ENCODE results near the gene HLCS. TPM values are rescaled to one million over a fixed set of nuclear protein-coding genes. Genes with fewer than 3 reads are reported as not detected.

HLCS gene
- total and polyA plus RNA-seq, 2 of the 4 experiments (the other 2 are of a cell fraction) = 10.6 to 21.0 TPM

GRCh38 chr21:36754241-36754898, 212.1 kb downstream of the HLCS start:
- Histone ChIP-seq H3K36me3 (ENCODE audit: control insufficient read depth, insufficient read depth, low read length) (no peaks in the 10 kb centered on the region), H3K4ac (ENCODE audit: low read depth, low read length) (peak overlapping the region; percentile 86), H3K9ac (ENCODE audit: low read depth, low read length) (no peak overlapping the region), H2AFZ (replicated peaks; ENCODE audit: low read length, poor library complexity) (no peak overlapping the region), H3K4me2 (ENCODE audit: low read depth, low read length) (no peak overlapping the region), H4K5ac (ENCODE audit: low read depth, low read length) (peak overlapping the region; percentile 35; the same call in 1 of the 2 replicates), H3K4me3 (ENCODE audit: insufficient read depth, low read depth, low read length) (no peak overlapping the region), H3K14ac (replicated peaks; ENCODE audit: low read depth, low read length) (peak overlapping the region; percentile 57), H3K9me1 (ENCODE audit: insufficient read depth, low read length) (peaks cover 15% of the 10 kb centered on the region), H2BK15ac (ENCODE audit: low read depth, low read length) (peak overlapping the region; percentile 94; the same call in 2 of the 3 replicates), H4K8ac (ENCODE audit: low read depth in 2 of 2, low read length in 2 of 2) (peak overlapping the region; percentile 10 to 43; a peak in 2 of 4 replicates), H2AK9ac (replicated peaks; ENCODE audit: low read depth, low read length, poor library complexity) (peak overlapping the region; percentile 51), H3K9me3 (ENCODE audit: control insufficient read depth, insufficient read depth, low read length) (no peaks in the 10 kb centered on the region), H4K20me1 (ENCODE audit: insufficient read depth, low read length) (no peaks in the 10 kb centered on the region), H2BK120ac (ENCODE audit: low read depth, low read length) (peak overlapping the region; percentile 85), H3K27ac (ENCODE audit: insufficient read depth, low read length) (no peak overlapping the region; the same call in 1 of the 2 replicates), H3K56ac (ENCODE audit: extremely low read depth, insufficient read depth, low read length) (no peak overlapping the region), H3K4me1 (ENCODE audit: control insufficient read depth, insufficient read depth, low read length) (peaks cover 13% of the 10 kb centered on the region), H2AK5ac (ENCODE audit: low read depth, low read length) (peak overlapping the region; percentile 96), H2BK5ac (ENCODE audit: low read depth, low read length, poor library complexity, severe bottlenecking) (peak overlapping the region; percentile 51), H3K79me1 (ENCODE audit: low read depth in 1 of 2, low read length in 2 of 2) (0 out of 4 replicates have a peak, but pooled peaks cover 0 to 4% of the 10 kb centered on the region in 2 experiments), H4K91ac (ENCODE audit: insufficient read depth, low read depth, low read length) (peak overlapping the region; percentile 87), H3K23ac (ENCODE audit: low read depth, low read length) (0 out of 2 replicates have a peak overlapping the region, but pooled peaks have one; percentile 67), H3K27me3 (ENCODE audit: control insufficient read depth, insufficient read depth, low read length) (no peaks in the 10 kb centered on the region), H2BK20ac (ENCODE audit: low read depth, low read length) (peak overlapping the region; percentile 93), H3K18ac (ENCODE audit: low read depth, low read length) (peak overlapping the region; percentile 36; the same call in 1 of the 2 replicates)
- WGBS, 2 experiments (ENCODE audit: extremely low coverage in 2 of 2, insufficient read length in 1 of 2) = 89% methylated on average over 9 of the region's 22 CpGs; no CpG with 5 or more reads in 1 of the 2 experiments
- ATAC-seq (ENCODE audit: low read depth) (no peak), DNase-seq (no peak)
- intact Hi-C loops (cut with micrococcal nuclease) (no loop called here), in situ Hi-C loops (cut with MboI; ENCODE audit: low sequenced_read_pairs) (no loop called here), dilution Hi-C loops (cut with HindIII; ENCODE audit: low sequenced_read_pairs, unreplicated experiment) (no loop called here)
- ChIA-PET CTCF (interaction anchor here (0.6 to 1.4 kb wide), 2 partner anchors 144 to 161 kb away, joined by 3 read pairs; no protein-coding TSS in a partner anchor), POLR2A (ENCODE audit: unreplicated experiment) (no interaction called here)
- TF ChIP-seq MAZ (IDR thresholded peaks at IDR 0.05; ENCODE audit: borderline replicate concordance, low read depth, low read length) (no peak), RFX5 (IDR thresholded peaks at IDR 0.05; ENCODE audit: low read depth, low read length) (no peak), NFE2L2 (IDR thresholded peaks at IDR 0.05; ENCODE audit: low read depth, low read length) (no peak)
- no TSS peak for BruUV-seq (replicated peaks)

Measured in IMR-90 (cell line).